ENCODE measurements around the gene ITPR1. TPM values are rescaled to one million over a fixed set of nuclear protein-coding genes. Genes with fewer than 3 reads are reported as not detected.

ITPR1 gene
- total RNA-seq, 1 donor from 2014 or later, result 90.8 TPM

DNA sequence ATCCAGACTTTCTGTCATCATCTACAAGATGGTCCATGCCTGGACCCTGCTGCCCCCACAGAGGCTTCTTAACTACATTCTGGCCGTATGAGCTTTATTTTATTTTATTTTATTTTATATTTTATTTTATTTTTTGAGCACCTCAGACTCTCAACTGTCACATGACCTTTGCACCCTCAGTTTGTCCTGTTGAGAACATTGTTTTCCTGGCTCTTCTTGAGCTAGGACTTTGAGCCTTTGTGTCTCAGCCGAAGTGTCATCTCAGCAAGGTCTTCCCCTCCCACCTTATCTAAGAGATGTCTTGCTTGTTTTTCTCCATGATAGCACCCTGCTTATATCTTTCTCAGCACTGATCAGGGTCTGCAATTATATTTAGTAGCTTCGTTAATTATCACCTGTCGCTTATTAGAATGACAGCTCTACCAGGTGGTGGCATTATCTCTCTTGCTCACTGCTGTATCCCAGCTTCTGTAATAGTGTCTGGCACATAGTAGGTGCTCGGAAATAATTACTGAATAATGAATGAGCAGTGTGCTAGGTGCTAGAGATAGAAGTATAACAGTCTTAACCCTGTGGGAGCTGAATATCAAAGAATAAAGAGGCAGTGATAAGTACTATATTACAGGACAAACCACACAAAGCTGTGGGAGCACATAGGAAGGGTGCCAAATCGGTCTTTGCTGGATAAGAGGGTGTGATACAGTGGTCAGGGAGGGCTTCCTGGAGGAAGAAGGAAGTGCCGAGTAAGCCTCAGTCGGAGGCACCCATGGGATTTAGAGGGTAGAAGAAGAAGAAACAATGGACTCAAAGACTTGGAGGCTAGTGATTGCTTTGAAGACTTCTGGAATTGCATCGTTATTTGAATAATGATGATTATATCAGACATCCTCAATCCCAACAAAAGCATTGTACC is 136.2 kb downstream of the ITPR1 start:
- intact Hi-C loops (cut with micrococcal nuclease), result loop anchor here (5.0 kb wide), 1 partner anchor 42 kb away; no protein-coding TSS in a partner anchor

DNA sequence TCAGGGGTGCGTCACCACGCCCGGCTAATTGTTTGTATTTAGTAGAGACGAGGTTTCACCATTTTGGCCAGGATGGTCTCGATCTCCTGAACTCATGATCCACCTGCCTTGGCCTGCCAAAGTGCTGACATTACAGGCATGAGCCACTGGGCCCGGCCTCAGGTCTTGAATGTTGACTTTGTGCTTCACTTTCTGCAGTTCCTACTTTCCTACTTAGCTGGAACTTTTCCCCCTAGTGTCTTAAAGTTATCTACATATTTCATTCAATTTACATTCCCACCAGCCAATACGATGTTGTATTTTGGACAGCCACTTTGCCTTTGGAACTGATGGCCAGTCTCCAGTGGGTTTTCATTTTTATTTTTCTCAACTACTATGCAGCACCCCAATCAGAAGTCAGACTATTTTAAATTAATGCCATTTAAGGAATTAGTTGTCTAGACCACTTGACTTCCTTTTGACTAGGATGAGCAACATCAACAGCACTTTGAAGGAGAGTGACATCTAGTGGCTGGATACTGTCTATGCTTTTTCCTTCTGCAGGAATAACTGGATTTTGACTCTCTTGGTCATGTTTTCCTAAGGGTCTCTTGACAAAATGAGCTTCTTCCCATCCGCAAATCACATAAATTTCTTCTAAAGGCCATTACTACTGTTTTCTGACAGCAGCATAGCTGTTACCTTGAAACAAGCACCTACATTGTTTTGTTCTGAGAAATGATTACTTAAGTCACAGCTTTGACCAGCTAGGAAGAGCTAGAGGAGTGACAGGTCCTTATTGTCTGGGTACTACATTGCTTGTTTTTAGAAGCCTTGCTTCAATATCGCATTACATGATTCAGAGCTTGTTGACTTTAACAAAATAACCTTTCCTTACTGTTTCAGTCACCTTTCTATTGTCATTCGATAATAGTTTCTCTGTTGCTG is 140.2 kb downstream of the ITPR1 start:
- intact Hi-C loops (cut with micrococcal nuclease), result loop anchor here (1.0 to 5.0 kb wide), 7 partner anchors 46 to 425 kb away; partner anchors contain the start of genes ITPR1 and SETMAR

DNA sequence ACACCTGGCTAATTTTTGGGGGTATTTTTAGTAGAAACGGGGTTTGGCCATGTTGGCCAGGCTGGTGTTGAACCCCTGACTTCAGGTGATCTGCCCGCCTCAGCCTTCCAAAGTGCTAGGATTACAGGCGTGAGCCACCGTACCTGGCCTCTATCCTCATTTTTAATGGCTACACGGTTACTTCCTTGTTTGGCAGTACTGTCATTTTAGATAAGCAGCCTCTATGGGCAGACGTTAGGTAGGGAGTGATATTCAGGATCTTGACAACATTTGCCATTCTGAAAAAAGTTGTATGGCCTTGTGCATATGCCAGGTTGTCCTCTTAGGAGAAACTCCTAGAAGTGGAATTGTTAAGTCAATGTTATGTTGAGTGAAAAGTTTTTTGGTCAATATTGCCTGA is 141.7 kb downstream of the ITPR1 start:
- intact Hi-C loops (cut with micrococcal nuclease), result loop anchor here (5.0 kb wide), 1 partner anchor 48 kb away; no protein-coding TSS in a partner anchor

DNA sequence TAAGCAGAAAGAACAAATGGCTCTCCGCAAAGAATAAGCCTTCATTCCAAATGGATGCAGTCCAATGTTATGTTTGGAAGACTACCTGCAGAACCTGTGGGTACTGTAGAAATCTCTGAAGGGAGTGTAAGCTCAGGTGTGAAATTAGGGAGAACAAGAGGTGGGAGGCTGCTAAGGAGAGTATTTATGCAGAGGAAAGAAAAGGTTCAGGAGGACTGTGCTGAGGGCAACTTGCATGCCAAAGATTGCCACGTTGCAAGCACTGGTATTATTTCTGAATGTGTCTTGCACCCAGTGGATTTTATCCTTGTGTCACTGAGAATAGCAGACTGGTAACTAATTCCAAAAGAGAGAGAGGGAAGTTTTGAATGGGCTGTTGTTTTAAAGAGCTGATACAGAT is 144.1 kb downstream of the ITPR1 start:
- intact Hi-C loops (cut with micrococcal nuclease), result no loop called here

DNA sequence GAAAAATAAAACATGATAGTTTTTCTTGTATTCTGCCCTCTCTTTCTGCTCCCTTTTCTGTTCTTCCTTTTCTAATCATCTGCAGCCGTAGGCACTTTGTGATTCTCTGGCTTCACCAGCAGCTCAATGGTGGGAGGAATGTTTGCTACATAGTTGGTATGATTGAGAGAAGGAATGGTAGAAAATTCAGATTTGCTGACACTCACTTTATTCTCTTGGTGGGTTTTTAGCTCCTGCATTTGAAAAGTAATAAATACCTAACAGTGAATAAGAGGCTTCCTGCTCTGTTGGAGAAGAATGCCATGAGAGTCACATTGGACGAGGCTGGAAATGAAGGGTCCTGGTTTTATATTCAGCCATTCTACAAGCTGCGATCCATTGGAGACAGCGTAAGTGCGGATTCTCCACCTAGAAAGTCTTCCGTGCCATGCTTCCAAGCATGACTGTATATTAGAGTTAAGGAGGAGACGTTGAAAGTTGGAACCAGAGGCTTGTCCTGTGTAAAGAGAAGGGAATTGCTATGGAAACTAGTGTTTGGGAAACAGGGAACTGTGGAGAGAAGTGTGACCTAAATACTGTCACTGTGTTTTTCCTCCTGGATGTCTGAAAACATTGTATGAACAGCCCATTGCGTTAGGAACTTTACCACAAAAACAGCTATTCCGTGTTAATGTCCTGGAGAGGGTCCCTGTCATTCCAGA is 148.9 kb downstream of the ITPR1 start:
- intact Hi-C loops (cut with micrococcal nuclease), result no loop called here

DNA sequence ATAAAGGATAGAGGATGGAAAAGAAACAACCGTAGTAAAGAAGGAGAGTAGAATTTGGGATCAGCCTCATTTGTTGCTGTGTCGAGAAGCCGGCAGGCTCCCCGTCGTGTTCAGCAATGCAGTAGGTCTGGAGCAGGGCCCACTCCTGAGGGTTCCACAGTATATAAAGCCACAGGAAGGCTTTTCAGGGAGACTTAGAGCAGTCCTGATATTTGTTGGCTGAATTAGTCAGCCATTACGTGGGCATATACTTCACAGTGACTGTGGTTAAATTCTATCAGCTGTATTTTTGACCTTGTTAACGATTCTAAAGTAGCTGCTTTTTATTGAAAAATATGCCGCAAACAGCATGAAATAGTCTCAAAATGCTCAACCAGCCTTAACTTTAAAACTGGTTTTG is 149.5 kb downstream of the ITPR1 start:
- intact Hi-C loops (cut with micrococcal nuclease), result no loop called here

DNA sequence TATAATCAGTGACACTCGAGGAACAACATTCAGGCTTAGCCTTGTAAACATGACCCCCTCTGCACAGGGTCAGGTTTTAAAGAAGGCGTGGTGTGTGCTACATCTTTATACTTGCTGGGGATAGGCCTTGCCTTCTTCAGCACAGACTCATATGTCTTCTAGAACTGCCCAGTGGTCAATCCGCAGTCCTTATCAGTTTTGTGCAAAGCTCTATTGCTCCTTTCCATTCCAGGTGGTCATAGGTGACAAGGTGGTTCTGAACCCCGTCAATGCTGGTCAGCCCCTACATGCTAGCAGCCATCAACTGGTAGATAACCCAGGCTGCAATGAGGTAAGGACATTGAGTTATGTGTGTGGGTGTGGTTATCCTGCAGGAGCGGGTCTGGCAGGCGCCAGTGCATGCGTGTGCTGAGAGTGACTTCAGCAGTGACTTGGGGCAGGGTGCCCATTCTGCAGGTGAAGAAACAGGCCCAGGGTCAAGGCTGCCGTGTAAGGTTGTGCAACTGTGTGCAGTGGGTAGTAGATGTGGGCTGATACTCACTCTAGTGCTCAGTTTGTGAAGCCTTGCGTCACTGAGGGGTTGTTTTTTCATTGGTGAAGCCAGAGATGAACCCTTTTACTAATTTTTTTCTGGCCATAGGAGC is 150.9 kb downstream of the ITPR1 start:
- intact Hi-C loops (cut with micrococcal nuclease), result no loop called here

DNA sequence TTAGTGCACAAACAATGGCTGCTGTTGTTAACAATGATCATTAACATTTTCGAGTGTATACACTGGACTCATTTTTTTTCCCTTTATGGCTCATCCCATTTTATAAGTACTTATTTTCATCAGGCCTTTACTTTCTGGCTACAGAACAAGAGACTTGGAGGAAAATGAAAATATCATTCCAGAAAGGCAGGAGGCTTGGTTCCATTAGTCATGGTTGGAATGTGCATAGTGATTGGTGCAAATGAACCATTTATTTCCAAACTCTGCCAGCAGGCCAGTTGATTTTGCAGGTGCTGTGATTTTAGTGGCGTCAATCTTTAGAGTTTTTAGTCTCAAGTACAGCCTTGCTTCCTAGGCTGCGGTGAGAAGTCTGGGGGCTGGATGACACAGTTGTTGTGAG is 151.8 kb downstream of the ITPR1 start:
- intact Hi-C loops (cut with micrococcal nuclease), result no loop called here

GRCh38 chr3:4645468-4645867 is 152.3 kb downstream of the ITPR1 start:
- intact Hi-C loops (cut with micrococcal nuclease), result no loop called here

GRCh38 chr3:4647411-4647810 is 154.3 kb downstream of the ITPR1 start:
- intact Hi-C loops (cut with micrococcal nuclease), result no loop called here

DNA sequence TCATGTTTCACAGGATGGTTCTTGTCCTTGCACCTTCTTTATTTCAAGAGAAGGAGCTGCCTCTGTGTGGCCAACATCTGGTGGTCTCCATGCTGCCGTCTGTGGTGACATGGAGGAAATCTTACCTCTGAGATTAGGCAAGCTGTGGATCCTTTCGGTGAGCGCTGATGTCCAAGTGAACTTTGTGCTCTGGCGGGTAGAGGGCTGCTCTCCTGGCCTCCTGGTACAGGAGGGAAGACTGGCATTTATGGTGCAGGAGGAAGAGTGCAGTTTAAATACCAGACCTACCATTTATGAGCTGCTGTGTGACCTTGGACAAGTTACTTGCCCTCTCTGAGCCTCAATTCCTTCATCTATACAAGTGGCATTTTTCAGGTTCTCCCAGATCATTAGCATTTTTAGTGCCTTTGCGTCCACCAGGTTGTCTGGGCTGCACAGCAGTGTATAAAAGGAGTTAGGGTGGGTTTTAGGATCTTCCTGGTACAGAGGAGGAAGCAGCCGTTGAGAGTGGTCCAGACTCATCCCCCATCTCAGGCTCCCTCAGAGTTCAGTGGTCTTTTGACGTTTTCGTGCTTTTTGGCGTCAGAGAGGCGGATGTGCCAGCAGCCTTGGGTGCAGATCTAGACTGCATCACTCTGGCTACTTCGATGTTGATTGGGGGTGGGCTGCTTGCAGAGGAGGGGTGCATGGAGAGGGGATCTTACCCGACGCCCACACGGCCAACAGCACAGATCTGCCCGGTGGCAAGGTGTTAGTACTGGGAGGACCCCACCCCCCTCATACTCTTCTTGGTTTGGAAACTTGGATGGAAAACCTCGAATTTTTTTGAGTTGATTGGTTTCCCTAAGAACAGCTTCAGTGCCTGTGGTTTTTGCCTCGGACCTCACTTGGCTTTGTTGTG is 162.2 kb downstream of the ITPR1 start:
- intact Hi-C loops (cut with micrococcal nuclease), result loop anchor here (1.0 to 2.0 kb wide), 2 partner anchors 325 to 402 kb away; no protein-coding TSS in a partner anchor

DNA sequence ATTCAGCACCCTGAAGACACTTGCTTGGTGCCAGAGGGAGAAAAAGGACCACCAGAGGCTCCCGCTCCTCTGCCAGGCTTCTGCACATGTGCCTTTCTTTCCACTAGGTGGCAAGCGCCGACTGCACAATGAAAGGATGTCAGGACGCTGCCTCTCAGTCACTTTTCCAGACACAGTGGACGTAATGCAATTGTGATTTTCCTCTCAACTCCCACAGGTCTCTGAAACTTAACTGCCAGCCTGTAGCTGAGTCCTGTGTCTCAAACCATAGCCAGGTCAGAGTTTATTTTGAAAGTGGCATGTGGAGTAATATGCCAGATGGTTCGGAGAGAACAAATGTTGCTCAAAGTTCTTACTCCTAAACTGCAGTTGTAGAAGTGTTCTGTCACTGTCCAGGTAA is 162.9 kb downstream of the ITPR1 start:
- intact Hi-C loops (cut with micrococcal nuclease), result loop anchor here (1.0 to 2.0 kb wide), 2 partner anchors 325 to 401 kb away; no protein-coding TSS in a partner anchor

DNA sequence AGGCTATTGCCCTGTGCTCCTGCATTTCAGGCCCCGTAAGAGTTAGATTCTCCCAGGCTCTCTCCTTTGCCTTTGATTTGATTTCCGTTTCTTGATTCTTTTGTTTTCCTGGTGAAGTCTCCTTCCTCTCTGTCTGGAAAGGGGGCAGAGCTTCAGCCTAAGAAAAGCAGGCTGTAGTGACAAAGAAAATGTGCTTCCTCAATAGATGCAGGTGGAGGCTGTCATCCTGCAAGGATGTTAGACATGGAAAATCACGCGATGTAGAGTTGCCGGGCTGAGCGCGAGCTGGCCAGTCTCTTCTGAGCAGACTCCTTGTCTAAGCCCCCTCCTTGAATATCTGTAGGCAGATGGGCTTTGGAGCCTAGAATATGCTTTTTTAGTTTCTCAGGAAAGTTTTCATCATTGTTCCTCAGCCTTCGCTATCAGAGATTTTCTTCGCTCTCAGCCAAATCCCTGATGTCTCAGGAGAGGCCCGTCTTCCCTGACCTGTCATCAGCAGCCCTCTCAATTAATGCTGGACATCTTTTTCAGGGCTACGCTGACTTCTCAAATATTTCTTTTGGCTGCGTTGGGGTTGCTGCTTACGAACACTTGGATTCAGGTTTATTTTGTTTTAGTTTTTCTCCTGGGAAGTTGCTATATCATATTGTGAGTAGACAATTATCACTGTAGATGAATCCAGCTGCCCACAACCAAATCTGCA is 163.6 kb downstream of the ITPR1 start:
- intact Hi-C loops (cut with micrococcal nuclease), result loop anchor here (1.0 to 2.0 kb wide), 2 partner anchors 324 to 401 kb away; no protein-coding TSS in a partner anchor

GRCh38 chr3:4660936-4661335 is 167.8 kb downstream of the ITPR1 start:
- intact Hi-C loops (cut with micrococcal nuclease), result no loop called here

DNA sequence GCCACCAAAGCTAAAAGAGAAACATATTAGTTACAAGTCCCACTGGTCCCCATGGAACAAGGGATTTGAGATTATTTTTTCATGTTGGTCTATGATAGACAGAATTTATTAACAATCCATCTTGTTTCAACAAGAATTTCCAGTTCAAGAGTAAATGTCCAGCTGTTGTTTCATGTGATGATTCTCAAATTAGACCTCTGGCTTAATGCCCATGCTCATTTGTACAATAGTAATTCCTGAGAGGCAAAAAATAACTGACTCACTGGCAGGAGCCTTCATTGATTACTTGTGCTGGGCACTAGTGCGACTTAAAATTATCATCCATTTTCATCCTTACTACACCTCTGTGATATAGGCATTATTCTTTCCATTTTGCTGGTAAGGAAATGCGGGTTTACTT is 171.3 kb downstream of the ITPR1 start:
- intact Hi-C loops (cut with micrococcal nuclease), result no loop called here

DNA sequence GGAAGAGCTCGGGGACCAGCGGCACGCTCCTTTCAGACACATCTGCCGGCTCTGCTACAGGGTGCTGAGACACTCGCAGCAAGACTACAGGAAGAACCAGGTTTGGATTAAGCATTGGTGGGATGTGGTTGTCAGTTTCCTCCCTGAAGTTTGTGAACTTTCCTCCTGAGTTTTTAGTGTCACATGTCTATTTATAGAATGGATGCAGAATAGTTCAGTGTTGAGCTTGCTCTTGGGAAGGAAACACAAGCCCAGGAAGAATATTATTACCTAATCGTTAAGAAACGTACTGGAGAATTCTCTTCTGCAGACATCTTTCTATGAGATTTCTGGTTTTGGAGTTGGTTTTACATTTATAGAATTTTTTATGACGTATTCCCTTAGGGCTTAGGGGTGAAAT is 172.0 kb downstream of the ITPR1 start:
- intact Hi-C loops (cut with micrococcal nuclease), result no loop called here

- intact Hi-C loops (cut with micrococcal nuclease), result no loop called here
Observed at GRCh38 chr3:4666071-4666470, 172.9 kb downstream of the ITPR1 start.

DNA sequence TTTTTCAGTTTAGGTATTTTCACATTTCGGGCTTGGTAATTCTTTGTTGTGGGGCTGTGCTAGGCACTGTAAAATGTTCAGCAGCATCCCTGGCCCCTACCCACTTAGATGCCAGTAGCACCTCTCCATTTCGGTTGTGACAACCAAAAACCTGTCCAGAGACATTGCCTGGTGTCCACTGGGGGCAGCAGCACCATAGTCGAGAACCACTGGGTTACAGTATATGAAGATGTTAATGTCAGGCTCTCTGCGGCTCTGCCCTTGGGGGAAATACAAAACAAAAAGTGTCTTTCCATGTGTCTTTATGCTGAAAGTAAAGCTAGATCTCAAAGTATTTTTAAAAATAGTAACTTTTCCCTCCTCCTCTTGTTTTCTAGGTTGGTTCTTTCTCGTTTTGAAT is 177.2 kb downstream of the ITPR1 start:
- intact Hi-C loops (cut with micrococcal nuclease), result no loop called here

DNA sequence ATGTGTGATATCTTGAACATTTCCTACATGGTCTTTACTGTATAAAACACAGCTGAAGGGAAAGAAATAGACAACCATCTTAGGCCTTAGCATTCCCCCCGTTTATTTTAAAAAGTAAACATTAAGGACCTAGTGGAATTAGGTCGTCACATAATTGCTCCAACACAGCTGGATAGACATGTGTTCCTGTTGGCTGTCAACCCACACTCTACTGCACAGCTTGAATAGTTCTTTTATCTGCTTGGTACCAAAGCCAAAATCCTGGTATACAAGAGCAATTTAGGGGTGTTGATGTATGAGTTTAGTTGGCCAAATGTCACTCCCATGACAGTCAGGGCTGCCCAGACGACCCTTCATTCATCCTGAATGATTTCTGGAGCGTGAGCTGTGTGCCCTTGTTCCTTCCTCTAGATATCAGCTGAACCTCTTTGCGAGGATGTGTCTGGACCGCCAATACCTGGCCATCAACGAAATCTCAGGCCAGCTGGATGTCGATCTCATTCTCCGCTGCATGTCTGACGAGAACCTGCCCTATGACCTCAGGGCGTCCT is 179.7 kb downstream of the ITPR1 start:
- intact Hi-C loops (cut with micrococcal nuclease), result no loop called here

Measured in T-helper 1 cell treated with Interleukin-12 subunit alpha and Interleukin-12 subunit beta and Interleukin-4 antibody, amounts not matched to agents 30 ng/mL and 1 ng/mL, for 36 hours (primary cell).